HepG2 (cell line): ENCODE measurements around the gene CBL. TPM values are rescaled to one million over a fixed set of nuclear protein-coding genes. Genes with fewer than 3 reads are reported as not detected.

ENCODE experiments used
- ARHGAP35 ChIP-seq: sonication (generic); formaldehyde crosslinking; IDR thresholded peaks from 2 replicates; pipeline ENCODE4 v1.9.0; 2022; ENCODE audit warnings: mild to moderate bottlenecking, inconsistent platforms, moderate library complexity, missing genetic modification reagents, borderline replicate concordance
- ARID2 ChIP-seq: sonication (generic); formaldehyde crosslinking; IDR thresholded peaks from 2 replicates; pipeline ENCODE4 v1.8.1; 2022; ENCODE audit warnings: mild to moderate bottlenecking, missing genetic modification reagents, borderline replicate concordance
- CCAR2 ChIP-seq: fragments of 200-400 bp; formaldehyde crosslinking; optimal IDR thresholded peaks from 2 replicates; pipeline ENCODE3; 2018; ENCODE audit warnings: low read depth, mild to moderate bottlenecking, low read length, moderate library complexity
- EED ChIP-seq: sonication (generic); formaldehyde crosslinking; IDR thresholded peaks from 2 replicates; pipeline ENCODE4 v1.5.0; 2020; ENCODE audit warnings: mild to moderate bottlenecking, missing genetic modification reagents
- EHMT2 ChIP-seq: fragments of 200-600 bp; sonication (generic); IDR thresholded peaks from 2 replicates; pipeline ENCODE4 v1.7.0; 2017; ENCODE audit warnings: antibody characterized with exemption, low read depth, low read length, borderline replicate concordance
- FOXC1 ChIP-seq: sonication (generic); formaldehyde crosslinking; IDR thresholded peaks from 2 replicates; pipeline ENCODE4 v1.8.0; 2022; ENCODE audit warnings: mild to moderate bottlenecking, missing genetic modification reagents, borderline replicate concordance
- MBD4 ChIP-seq: IDR thresholded peaks from 2 replicates; pipeline ENCODE4 v1.6.1; 2012; ENCODE audit warnings: low read length, inconsistent platforms, borderline replicate concordance
- NCOR1 ChIP-seq: fragments of 200-600 bp; sonication (generic); IDR thresholded peaks from 2 replicates; pipeline ENCODE4 v1.7.0; 2017; ENCODE audit warnings: antibody characterized with exemption, low read length, borderline replicate concordance
- PHF21A ChIP-seq: sonication (generic); formaldehyde crosslinking; IDR thresholded peaks from 2 replicates; pipeline ENCODE4 v1.5.0; 2020; ENCODE audit warnings: mild to moderate bottlenecking, missing genetic modification reagents
- PRMT3 ChIP-seq: sonication (generic); formaldehyde crosslinking; IDR thresholded peaks from 2 replicates; pipeline ENCODE4 v1.8.1; 2022; ENCODE audit warnings: low read depth, mild to moderate bottlenecking, moderate library complexity, missing genetic modification reagents, borderline replicate concordance
- RFXANK ChIP-seq: IDR thresholded peaks from 2 replicates; pipeline ENCODE4 v1.6.1; 2016
- RNF219 ChIP-seq: sonication (generic); formaldehyde crosslinking; IDR thresholded peaks from 2 replicates; pipeline ENCODE4 v1.5.0; 2020; ENCODE audit warnings: mild to moderate bottlenecking, missing genetic modification reagents
- THRA ChIP-seq: sonication (generic); formaldehyde crosslinking; IDR thresholded peaks from 2 replicates; pipeline ENCODE4 v1.4.0; 2020; ENCODE audit warnings: missing genetic modification reagents, borderline replicate concordance
- YEATS4 ChIP-seq: sonication (generic); formaldehyde crosslinking; IDR thresholded peaks from 2 replicates; pipeline ENCODE4 v1.4.0; 2020; ENCODE audit warnings: missing genetic modification reagents, borderline replicate concordance
- ZNF143 ChIP-seq: sonication (generic); formaldehyde crosslinking; IDR thresholded peaks from 2 replicates; pipeline ENCODE4 v1.4.0; 2020; ENCODE audit warnings: missing genetic modification reagents
- ZNF3 ChIP-seq: IDR thresholded peaks from 2 replicates; pipeline ENCODE4 v1.7.0; 2017; ENCODE audit warnings: inconsistent platforms
- ZNF564 ChIP-seq: sonication (generic); formaldehyde crosslinking; IDR thresholded peaks from 2 replicates; pipeline ENCODE4 v1.8.1; 2023; ENCODE audit warnings: mild to moderate bottlenecking, missing genetic modification reagents
- ZNF781 ChIP-seq: sonication (generic); formaldehyde crosslinking; IDR thresholded peaks from 2 replicates; pipeline ENCODE4 v1.5.1; 2020; ENCODE audit warnings: borderline replicate concordance, mild to moderate bottlenecking, missing genetic modification reagents; ENCODE audit errors: not compliant biosample characterization
- polyA plus RNA-seq, 8 experiments: library from polyadenylated mRNA; depleted of rRNA in 3 of 8; stranded (reverse) in 7 of 8; unstranded in 1 of 8; fragments of >200 nt; fragmentation: Illumina TruSeq in 4 of 8; extraction: Trizol in 4 of 8; gene quantifications; 2 replicates each; pipeline versions ENCODE4 v1.2.1 to v1.2.3, GENCODE V29; 2011 to 2016; ENCODE audit warnings: low read depth in 4 of 8, missing spikeins in 1 of 8, mixed read lengths in 1 of 8; ENCODE audit not compliant: insufficient read depth in 1 of 8
- total RNA-seq, 5 experiments: library from RNA; depleted of rRNA; stranded (reverse); fragments of >200 nt; fragmentation: Illumina TruSeq; extraction: Trizol; gene quantifications; 2 replicates each; pipeline ENCODE4 v1.2.3, GENCODE V29; 2016; ENCODE audit warnings: low read depth in 1 of 5
- TF ChIP-seq, protein P1 (sequence below): sonication (generic); formaldehyde crosslinking; IDR thresholded peaks from 2 replicates; pipeline ENCODE4 v1.4.0; 2020; ENCODE audit warnings: mild to moderate bottlenecking, missing genetic modification reagents
- TF ChIP-seq, protein P2 (sequence below): IDR thresholded peaks from 2 replicates; pipeline ENCODE4 v1.6.1; 2016; ENCODE audit warnings: missing compliant biosample characterization, missing genetic modification reagents, borderline replicate concordance
- TF ChIP-seq, protein P3 (sequence below): sonication (generic); formaldehyde crosslinking; IDR thresholded peaks from 2 replicates; pipeline ENCODE4 v1.8.0; 2022; ENCODE audit warnings: missing genetic modification reagents, mild to moderate bottlenecking, moderate library complexity, borderline replicate concordance

CBL gene
- total and polyA plus RNA-seq, 2 of the 13 experiments (the other 11 are each of a cell fraction or from before 2014, with no cell fraction given), result 6.6 to 7.4 TPM

GRCh38 chr11:119334174-119334930 is 128.2 kb downstream of the CBL start, which contains the start of gene RNF26 (continued):
- TF ChIP-seq, protein P1, sequence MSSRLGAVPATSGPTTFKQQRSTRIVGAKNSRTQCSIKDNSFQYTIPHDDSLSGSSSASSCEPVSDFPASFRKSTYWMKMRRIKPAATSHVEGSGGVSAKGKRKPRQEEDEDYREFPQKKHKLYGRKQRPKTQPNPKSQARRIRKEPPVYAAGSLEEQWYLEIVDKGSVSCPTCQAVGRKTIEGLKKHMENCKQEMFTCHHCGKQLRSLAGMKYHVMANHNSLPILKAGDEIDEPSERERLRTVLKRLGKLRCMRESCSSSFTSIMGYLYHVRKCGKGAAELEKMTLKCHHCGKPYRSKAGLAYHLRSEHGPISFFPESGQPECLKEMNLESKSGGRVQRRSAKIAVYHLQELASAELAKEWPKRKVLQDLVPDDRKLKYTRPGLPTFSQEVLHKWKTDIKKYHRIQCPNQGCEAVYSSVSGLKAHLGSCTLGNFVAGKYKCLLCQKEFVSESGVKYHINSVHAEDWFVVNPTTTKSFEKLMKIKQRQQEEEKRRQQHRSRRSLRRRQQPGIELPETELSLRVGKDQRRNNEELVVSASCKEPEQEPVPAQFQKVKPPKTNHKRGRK (CRISPR knock-in tag), result no peak
- TF ChIP-seq THRA, result no peak
- no peak for TF ChIP-seq ARID2 (CRISPR knock-in tag)
- TF ChIP-seq ZNF3, result no peak
- no peak for TF ChIP-seq YEATS4 (CRISPR knock-in tag)
- TF ChIP-seq, protein P2, sequence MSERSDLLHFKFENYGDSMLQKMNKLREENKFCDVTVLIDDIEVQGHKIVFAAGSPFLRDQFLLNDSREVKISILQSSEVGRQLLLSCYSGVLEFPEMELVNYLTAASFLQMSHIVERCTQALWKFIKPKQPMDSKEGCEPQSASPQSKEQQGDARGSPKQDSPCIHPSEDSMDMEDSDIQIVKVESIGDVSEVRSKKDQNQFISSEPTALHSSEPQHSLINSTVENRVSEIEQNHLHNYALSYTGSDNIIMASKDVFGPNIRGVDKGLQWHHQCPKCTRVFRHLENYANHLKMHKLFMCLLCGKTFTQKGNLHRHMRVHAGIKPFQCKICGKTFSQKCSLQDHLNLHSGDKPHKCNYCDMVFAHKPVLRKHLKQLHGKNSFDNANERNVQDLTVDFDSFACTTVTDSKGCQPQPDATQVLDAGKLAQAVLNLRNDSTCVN (CRISPR knock-in tag), result no peak
- TF ChIP-seq RNF219 (CRISPR knock-in tag), result no peak
- TF ChIP-seq NCOR1, result no peak; the same call in 1 of the 2 replicates
- no peak for TF ChIP-seq ARHGAP35
- TF ChIP-seq, protein P3, sequence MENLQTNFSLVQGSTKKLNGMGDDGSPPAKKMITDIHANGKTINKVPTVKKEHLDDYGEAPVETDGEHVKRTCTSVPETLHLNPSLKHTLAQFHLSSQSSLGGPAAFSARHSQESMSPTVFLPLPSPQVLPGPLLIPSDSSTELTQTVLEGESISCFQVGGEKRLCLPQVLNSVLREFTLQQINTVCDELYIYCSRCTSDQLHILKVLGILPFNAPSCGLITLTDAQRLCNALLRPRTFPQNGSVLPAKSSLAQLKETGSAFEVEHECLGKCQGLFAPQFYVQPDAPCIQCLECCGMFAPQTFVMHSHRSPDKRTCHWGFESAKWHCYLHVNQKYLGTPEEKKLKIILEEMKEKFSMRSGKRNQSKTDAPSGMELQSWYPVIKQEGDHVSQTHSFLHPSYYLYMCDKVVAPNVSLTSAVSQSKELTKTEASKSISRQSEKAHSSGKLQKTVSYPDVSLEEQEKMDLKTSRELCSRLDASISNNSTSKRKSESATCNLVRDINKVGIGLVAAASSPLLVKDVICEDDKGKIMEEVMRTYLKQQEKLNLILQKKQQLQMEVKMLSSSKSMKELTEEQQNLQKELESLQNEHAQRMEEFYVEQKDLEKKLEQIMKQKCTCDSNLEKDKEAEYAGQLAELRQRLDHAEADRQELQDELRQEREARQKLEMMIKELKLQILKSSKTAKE, result no peak
- no peak for TF ChIP-seq CCAR2
- no peak for TF ChIP-seq ZNF564 (CRISPR knock-in tag)
- TF ChIP-seq FOXC1, result no peak
- TF ChIP-seq RFXANK (CRISPR knock-in tag), result no peak
- TF ChIP-seq PHF21A (CRISPR knock-in tag), result no peak
- TF ChIP-seq ZNF781 (CRISPR knock-in tag), result no peak
- TF ChIP-seq EED (CRISPR knock-in tag), result no peak
- no peak for TF ChIP-seq MBD4
- TF ChIP-seq ZNF143 (CRISPR knock-in tag), result no peak
- TF ChIP-seq EHMT2, result no peak
- TF ChIP-seq PRMT3, result no peak
